ENCODE data around the gene CHN1.

Gene CHN1

GRCh38 chr2:175004980-175005732 is at the start of gene CHN1:
TSS of gene CHN1 (minus strand) at chr2:175005381. CDS start at chr2:175004912, 469 bp downstream.
- peak; percentile 4 to 39 (median 18) for DNase-seq

- no peak for DNase-seq
Measured at GRCh38 chr2:175054340-175054739, 49.2 kb upstream of the CHN1 start.

GRCh38 chr2:175049661-175050060 is 44.5 kb upstream of the CHN1 start:
- no peak for DNase-seq

DNA sequence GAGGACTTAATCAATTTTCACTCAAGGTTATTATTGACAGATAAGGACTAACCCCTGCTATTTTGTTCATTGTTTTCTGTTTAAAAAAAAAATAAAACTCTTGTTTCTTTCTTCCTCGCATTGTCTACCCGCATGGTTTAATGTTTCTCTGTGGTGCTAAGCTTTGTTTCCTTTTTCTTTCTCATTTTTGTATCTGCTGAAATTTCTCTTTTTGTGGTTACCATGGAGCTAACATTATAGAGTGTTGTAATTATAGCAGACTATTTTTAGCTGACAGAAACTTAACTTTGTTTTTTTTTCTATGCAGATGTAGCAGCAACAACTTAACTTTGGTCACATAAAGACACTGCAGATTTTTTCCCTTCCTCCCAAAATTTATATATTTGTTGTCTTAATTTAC is 43.1 kb upstream of the CHN1 start:
- DNase-seq, result no peak

- DNase-seq, result no peak
Measured at GRCh38 chr2:175039490-175039889, 34.3 kb upstream of the CHN1 start.

DNA sequence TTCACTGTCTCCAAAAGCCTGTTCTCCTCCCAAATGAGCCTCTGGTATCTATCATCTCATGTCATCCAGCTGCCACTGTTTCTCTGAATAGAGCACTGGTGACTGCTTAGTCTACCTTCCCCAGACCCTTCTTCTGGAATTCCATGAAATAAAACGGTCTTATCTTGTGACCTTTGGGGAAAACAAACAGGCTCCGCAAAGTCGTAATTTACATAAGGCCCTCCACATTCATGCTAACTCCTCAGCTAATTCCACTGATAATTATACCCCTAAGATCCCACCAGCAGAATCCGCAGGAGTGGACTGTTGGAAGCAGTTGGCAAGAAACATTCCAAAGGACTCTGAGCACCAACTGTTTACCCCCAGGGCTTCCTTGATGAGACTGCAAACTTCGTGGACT is 33.9 kb upstream of the CHN1 start:
- DNase-seq, result no peak

DNA sequence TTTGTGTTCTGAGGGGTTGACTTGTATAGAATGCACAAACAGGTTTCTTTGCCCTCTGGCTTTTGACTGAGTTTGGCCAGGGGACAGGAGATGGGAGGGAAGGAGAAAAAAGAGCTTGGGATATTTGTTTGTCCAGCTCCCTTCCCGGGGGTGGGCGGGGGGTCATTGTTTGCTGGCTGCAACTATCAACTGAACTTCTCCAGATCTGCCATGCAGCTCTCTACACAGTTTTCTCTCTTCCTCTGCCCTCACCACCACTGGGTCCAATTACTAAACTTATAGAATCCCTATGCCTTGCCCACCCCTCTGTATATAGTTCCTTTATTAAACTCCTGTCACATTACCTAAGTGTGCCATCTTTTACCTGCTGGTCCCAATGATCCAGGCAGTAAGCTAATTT is 32.8 kb upstream of the CHN1 start:
- DNase-seq, result no peak

DNA sequence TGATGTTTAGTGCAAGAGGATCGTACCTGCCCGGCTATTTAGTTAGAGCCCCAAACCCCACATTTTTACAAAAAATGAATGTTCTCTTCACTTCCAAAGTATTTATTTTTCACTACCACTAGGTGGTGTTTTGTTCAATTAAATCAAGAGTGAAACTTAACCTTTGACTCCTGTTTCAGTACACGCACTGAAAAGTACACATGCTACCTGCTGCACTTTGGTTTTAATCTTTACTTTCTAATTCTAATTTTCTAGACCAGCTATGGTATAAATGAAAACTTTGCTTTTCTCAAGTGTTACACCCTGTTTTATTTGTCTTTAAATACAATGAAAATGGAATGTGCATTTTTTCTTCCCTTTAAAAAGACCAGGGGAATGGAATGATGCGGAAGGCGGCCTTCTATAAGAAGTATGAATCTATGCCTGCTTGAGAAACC is 31.4 kb upstream of the CHN1 start:
- no peak for DNase-seq

GRCh38 chr2:175035806-175036205 is 30.6 kb upstream of the CHN1 start:
- DNase-seq, result no peak

GRCh38 chr2:175034716-175035115 is 29.5 kb upstream of the CHN1 start:
- no peak for DNase-seq

- DNase-seq, result no peak
Measured at GRCh38 chr2:175030380-175031271, 25.4 kb upstream of the CHN1 start.

DNA sequence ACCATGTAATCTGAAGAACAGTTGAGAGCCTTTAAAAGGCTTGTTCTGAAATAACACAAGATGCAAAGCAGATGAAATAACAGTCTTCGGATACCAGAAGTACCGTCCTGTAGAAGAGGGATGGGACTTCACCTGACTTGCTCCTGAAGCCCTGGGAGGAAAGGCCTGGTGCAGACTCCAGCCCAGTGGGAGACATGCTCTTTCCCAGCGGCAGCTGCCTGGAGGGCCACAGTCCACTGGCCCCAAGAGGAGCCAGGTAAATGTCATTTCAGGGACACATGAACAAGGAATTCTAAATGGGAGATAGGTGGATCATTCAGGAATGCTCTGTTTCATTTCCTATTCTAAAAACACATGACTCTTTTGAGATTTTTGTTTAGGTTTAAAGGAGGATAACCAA is 22.6 kb upstream of the CHN1 start:
- no peak for DNase-seq

DNA sequence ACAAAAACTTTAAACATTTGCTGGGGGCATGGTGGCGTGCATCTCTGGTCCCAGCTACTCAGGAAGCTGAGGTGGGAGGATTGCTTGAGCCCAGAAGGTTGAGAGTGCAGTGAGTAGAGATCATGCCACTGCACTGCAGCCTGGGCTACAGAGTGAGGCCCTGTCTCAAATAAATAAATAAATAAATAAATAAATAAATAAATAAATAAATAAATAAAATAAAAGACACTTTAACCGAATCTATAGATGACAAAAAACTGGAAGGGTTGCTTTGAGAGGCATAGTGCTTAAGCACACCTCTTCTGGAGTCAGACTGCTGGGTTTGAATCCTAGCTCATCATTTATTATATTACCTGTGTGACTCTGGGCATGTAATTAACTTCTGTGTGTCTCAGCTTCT is 21.2 kb upstream of the CHN1 start:
- DNase-seq, result no peak

- DNase-seq, result no peak
Measured at GRCh38 chr2:175025946-175026345, 20.8 kb upstream of the CHN1 start.

DNA sequence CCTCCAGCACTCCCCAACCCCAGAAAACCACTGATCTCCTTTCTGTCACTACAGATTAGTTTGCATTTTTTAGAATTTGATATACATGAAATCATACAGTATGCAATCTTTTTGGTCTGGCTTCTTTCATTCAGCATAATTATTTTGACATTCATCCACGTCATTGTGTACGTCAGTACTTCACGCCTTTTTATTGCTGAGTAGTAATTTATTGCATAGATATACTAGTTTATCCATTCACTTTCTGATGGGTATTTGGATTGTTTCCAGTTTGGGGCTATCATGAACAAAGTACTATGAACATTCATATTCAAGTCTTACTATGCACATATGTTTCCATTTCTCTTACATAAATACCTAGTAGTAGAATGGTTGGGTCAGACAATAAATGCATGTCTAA is 20.1 kb upstream of the CHN1 start:
- no peak for DNase-seq

DNA sequence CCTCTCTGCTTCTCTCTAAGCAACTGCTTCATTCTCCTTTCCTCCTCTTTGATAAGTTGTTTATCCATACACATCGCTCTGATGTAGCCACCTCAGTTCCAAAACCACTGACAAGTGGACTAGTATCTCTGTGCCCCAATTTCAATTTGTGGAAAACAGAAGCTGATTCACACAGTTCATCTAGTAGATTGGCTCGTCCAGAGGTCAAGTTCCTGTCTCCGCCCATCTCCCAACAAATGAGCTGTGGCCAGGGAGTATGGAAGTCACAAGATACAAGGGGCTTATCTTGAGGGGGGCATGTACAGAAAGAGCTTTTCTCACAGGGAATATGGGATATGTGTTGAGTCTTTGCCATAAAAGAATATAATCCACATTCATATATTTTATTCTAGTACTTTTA is 17.7 kb upstream of the CHN1 start:
- no peak for DNase-seq

GRCh38 chr2:175019566-175020327 is 14.6 kb upstream of the CHN1 start:
- DNase-seq, result no peak

DNA sequence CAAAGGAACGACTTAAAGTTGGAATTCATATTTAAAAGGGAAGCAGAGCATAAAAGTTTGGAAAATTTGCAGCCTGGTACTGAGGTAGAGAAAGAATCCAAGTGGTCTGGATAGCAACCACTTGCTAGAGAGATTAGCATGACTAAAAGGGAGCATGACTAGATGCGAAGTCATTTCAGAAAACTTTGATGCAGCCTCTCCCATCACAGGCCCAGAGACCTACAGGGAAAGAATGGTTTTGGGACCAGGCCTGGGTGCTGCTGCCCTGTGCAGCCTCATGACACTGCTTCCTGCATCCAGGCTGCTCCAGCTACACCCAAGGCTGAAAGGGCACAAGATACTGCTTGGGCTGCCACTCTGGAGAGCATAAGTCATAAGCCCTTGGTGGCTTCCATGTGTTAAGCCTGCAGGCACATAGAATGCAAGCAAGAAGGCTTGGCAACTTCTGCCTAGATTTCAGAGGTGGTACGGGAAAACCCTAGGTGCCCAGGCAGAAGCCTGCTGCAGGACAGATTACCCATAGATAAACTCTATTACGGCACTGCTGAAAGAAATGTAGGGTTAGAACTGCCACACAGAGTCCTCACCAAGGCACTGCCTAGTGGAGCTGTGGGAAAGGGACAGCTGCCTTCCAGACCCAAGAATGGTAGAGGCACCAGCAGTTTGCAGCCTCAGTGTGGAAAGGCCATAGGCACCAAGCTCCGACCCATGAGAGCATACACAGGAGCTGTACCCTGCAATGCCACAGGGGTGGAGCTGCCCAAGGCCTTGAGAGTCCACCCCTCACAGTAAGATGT is 12.6 kb upstream of the CHN1 start:
- no peak for DNase-seq

- DNase-seq, result no peak
Measured at GRCh38 chr2:175015340-175015739, 10.2 kb upstream of the CHN1 start.

GRCh38 chr2:175012516-175012915 is 7.3 kb upstream of the CHN1 start:
- DNase-seq, result no peak

GRCh38 chr2:175011505-175011904 is 6.3 kb upstream of the CHN1 start:
- no peak for DNase-seq

DNA sequence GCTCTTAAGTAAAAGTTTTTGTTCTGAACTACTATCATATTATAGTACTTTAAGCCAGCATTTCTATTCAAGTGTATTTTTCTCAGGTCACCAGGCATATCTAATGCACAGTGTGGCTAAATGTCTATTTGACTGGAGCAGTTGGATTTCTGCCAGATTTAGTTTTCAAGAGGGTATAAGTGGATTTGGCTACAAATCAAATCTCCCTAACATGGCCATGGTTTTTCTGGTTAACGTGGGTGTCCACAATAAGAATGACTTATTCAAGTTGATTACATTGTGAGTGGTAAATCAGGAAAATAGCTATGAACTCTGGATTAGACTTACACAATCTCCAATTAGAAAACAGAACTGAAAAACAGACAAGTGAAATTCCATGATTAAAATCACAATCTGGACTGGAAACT is 5.7 kb upstream of the CHN1 start:
- DNase-seq, result no peak

All from activated CD4-positive, CD25-positive, alpha-beta regulatory T cell (primary cell).